Stimulated activated naive CD8-positive, alpha-beta T cell treated with anti-CD3 and anti-CD28 coated beads, Interleukin-15, Interleukin-2, amounts not matched to agents 100 ng/mL and 50 ng/mL, for 24 hours (primary cell): Measurements from ENCODE around the gene WDR93.

Experiments used
- H3K27ac Mint-ChIP-seq: one replicate; pipeline ENCODE4 v1.8.0; 2021; ENCODE audit warnings: mild to moderate bottlenecking, mixed read lengths
- H3K27me3 Mint-ChIP-seq: one replicate; pipeline ENCODE4 v1.8.0; 2021; ENCODE audit warnings: mixed read lengths
- H3K36me3 Mint-ChIP-seq: one replicate; pipeline ENCODE4 v1.8.0; 2021; ENCODE audit warnings: low read depth, mixed read lengths
- H3K4me1 Mint-ChIP-seq: one replicate; pipeline ENCODE4 v1.8.0; 2021; ENCODE audit warnings: low read depth, mixed read lengths
- H3K4me3 Mint-ChIP-seq: one replicate; pipeline ENCODE4 v1.8.0; 2021; ENCODE audit warnings: mild to moderate bottlenecking, mixed read lengths
- H3K9me3 Mint-ChIP-seq: one replicate; pipeline ENCODE4 v1.8.0; 2021; ENCODE audit warnings: mixed read lengths

WDR93 gene

DNA sequence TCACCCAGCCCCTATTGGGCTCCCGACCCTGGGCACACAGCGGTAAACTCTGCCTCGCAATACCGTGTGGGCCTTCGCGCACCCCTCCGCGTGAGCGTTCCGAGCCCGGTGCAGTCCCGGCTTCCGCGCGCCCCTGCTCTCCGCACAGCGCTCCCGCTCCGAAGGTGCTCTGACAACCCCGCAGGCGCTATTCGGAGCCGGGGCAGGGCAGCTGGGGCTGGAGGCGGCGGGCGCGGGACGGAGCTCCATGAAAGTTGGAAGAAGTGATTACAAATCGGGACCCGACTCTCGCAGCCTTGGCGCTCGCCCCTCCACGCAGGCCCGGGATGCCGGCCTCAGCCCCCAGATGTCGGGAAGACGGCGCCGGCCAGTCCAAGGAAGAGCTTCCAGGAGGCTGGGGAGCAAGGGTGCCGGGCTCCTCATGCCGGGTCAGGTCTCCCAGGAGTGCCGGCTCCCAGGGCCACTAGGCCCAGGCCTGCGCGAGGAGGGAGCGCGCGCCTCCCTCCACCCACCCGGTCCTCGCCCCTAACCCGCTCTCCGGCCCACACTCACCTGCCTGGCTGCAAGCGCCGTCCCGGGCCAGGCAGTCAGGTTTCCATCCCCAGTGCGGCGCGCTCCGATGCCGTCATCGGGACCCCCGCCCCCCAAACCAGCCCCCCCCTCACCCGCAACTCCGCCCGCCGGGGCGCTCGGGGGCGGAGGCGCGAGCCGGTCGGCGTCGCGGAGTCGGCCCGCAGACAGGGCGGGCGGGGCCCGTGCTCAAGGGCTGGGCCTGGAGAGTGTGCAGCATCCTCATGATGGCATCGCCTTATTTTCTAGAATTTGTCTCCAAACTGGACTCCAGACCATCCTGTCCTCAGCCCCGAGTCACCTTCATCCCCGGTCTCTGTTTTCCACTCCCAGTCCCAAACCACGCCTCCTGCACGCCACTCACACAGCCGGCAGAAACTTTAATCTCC, 35.5 kb upstream of the WDR93 start, which contains the start of gene KIF7:
KIF7 (minus strand) TSS at position 621 of the 959 bp plus-strand sequence. CDS start 2,537 bp downstream, outside the sequence.
- Mint-ChIP-seq H3K4me1 (peaks cover 24% of the 10 kb centered on the region), H3K4me3 (peak within 1 kb of the TSS; percentile 86), H3K36me3 (peaks cover 4% of the 10 kb centered on the region), H3K27ac (peak within 1 kb of the TSS; percentile 82), H3K27me3 (peaks cover 57% of the 10 kb centered on the region), H3K9me3 (no peaks in the 10 kb centered on the region)

DNA sequence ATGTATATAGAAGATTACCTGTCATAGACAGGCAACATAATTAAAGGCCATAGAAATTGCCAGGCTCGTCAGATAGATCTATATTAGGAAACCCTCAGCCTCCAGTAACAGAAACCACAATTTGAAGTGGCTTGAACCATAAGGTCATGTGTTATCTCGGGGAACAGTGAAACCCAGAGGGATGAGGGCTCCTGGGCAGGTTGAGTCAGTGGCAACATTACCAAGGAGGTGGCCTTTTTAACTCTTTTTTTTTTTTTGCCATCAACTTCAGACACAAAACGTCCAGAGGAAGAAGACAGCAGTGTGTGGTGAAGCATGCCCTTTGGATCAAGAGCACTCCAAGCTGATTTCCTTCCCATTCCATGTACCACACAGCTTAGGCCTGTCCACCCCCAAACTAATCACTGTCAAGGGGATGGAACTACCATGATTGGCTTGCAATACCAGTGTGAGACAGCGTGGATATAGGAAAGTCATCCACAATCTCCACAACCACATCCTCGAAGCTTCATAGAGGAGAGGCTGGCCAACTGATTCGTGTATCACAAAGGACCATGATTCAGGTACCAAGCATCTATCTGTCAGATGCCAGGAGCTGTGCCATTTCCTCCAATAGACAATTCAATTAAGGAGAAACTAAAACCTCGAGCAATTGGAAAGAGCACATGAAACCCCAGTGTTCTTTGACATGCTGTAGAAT, 34.3 kb upstream of the WDR93 start:
- peaks cover 67% of the 10 kb centered on the region for H3K27me3 Mint-ChIP-seq
- H3K4me1 Mint-ChIP-seq, result peaks cover 24% of the 10 kb centered on the region
- peak overlapping the region; percentile 86 for H3K4me3 Mint-ChIP-seq
- peak overlapping the region; percentile 82 for H3K27ac Mint-ChIP-seq
- peaks cover 4% of the 10 kb centered on the region for H3K36me3 Mint-ChIP-seq
- H3K9me3 Mint-ChIP-seq, result no peaks in the 10 kb centered on the region

DNA sequence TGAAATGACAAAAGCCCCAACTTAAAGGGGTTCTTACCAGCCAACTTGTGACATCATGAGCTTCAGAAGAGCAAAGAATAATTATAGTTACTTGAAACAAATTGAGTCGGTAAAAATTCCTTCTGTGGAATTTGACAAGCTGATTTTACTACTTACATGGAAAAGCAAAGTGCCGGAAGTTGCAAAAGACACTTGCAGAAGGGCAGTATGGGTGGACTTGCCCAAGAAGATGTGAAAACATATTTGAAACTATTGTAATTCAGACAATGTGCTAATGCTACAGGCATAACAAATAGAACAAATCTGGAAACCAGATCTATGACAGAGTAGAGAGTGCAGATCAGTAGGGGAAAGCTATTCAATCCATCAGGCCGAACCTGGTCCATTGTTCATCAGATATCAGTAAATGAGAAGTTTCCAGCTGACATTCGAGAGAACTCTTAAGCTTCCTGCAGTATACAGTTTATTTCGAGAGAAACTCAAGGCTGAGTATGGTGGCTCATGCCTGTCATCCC, 32.9 kb upstream of the WDR93 start:
- H3K27ac Mint-ChIP-seq, result no peak overlapping the region
- H3K9me3 Mint-ChIP-seq, result no peaks in the 10 kb centered on the region
- H3K4me1 Mint-ChIP-seq, result peaks cover 24% of the 10 kb centered on the region
- peaks cover 4% of the 10 kb centered on the region for H3K36me3 Mint-ChIP-seq
- H3K27me3 Mint-ChIP-seq, result peaks cover 70% of the 10 kb centered on the region
- H3K4me3 Mint-ChIP-seq, result no peak overlapping the region

DNA sequence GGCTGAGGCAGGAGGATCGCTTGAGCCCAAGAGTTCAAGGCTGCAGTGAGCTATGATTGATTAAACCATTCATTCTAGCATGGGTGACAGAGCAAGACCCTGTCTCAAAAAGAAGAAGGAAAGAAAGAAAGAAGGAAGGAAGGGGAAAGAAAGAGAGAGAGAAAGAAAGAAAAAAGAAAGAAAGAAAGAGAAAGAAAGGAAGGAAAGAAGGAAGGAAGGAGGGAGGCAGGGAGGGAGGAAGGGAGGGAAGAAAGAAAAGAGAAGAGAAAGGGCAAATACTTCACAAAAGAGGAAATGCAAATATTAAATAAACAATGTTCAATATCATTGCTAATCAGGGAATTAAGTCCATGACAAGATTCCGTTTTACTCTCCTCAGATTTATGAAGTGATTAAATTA, 31.3 kb upstream of the WDR93 start:
- peaks cover 23% of the 10 kb centered on the region for H3K4me1 Mint-ChIP-seq
- H3K36me3 Mint-ChIP-seq, result peaks cover 4% of the 10 kb centered on the region
- H3K27me3 Mint-ChIP-seq, result peaks cover 63% of the 10 kb centered on the region
- H3K4me3 Mint-ChIP-seq, result no peak overlapping the region
- no peak overlapping the region for H3K27ac Mint-ChIP-seq
- H3K9me3 Mint-ChIP-seq, result no peaks in the 10 kb centered on the region

DNA sequence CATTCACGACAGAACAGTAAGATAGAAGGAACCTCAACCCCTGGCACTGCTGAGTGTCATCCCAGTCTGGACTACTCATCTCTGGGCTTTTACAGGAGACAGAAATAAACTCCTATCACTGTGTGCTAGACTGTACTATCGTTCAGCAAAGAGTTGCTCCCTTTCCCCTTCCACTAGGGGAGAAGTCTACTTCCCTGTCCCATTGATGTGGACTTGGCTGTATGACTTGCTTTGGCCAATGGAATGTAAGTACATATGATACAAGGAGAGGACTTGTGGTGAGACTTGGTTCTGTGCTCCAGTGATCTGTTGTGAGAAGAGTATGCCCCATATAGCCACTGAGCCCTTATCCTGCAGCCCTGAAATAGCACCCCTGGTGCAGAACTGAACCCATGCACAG, 30.1 kb upstream of the WDR93 start:
- Mint-ChIP-seq H3K27ac (no peak overlapping the region), H3K4me1 (peaks cover 20% of the 10 kb centered on the region), H3K9me3 (no peaks in the 10 kb centered on the region), H3K4me3 (no peak overlapping the region), H3K36me3 (no peaks in the 10 kb centered on the region), H3K27me3 (peaks cover 65% of the 10 kb centered on the region)

DNA sequence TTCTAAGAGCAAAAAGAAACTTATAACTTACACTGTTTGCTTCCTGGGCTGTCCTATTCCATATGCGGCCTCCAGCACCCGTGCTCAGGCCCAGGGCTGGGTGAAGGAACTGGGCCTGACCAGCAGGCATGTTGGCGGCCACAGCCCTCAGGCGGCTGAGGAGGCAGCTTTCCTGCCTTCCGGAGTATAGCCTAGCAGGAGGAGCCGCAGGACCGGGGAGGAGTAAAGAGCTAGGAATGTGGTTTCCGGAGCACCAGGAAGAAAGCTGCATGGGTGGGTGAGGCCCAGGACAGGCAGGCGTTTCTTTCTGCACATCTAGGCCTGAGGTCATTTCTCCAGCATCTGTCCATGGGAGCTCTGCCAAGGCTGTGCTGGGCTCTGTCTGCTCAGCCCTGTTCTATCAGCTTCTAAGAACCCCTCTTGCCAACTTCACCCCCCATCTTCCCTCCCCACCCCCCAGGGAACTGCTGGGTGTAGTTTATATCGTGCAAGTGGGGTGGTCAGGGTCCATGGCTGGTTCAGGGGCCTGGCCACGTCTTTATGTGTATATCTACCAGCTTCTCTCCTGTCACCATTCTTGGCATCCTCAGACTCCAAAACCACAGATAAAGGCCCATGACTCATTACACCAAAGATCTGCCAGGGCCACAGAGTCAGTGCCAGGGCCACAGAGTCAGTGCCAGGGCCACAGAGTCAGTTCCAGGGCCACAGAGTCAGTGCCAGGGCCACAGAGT, 27.6 kb upstream of the WDR93 start:
- Mint-ChIP-seq H3K4me3 (no peak overlapping the region), H3K27ac (no peak overlapping the region), H3K27me3 (peaks cover 51% of the 10 kb centered on the region), H3K9me3 (no peaks in the 10 kb centered on the region), H3K4me1 (peaks cover 4% of the 10 kb centered on the region), H3K36me3 (no peaks in the 10 kb centered on the region)

DNA sequence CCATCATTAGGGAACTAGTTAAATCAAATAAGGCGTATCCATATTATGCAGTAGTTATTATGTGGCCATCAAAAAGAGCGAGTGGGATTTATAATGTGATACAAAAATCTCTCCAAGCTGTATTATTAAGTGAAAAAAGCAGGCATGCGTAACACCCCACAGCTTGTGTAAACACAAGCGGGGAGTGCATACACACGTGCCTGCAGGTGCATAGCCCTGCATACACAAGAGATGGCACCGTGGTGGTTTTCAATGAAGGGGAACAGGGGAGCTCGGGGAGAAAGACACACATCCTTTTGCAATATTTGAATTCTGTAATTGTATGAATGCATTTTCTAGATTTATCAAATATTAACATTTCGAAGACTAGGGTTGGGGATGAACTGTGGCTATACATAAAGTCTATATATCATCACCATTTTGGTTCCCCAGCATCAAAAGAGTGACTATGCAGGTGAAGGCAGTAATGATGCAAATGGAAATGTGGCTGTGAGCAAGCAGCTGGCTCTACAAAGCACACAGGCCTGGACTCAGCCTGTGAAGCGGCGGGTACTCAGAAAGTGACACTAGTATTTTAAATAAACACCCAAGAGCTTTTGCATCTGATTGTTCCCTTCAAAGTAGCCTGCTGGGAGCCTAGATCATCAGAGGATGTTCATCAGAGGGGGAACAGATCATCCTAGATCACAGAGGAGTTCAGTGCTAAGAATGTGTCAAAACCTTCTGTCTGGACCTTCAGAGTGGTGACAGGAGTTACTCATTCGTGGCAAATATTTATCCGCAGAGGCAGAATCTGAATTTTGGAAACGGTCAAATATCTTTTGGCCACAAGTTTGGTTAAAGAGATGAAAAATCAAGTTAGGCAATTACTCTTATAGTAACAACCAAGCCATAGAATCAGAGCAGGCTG, 25.9 kb upstream of the WDR93 start:
- Mint-ChIP-seq H3K9me3 (no peaks in the 10 kb centered on the region), H3K27me3 (peaks cover 44% of the 10 kb centered on the region), H3K4me1 (peaks cover 4% of the 10 kb centered on the region), H3K36me3 (no peaks in the 10 kb centered on the region), H3K27ac (no peak overlapping the region), H3K4me3 (peak overlapping the region; percentile 53)

DNA sequence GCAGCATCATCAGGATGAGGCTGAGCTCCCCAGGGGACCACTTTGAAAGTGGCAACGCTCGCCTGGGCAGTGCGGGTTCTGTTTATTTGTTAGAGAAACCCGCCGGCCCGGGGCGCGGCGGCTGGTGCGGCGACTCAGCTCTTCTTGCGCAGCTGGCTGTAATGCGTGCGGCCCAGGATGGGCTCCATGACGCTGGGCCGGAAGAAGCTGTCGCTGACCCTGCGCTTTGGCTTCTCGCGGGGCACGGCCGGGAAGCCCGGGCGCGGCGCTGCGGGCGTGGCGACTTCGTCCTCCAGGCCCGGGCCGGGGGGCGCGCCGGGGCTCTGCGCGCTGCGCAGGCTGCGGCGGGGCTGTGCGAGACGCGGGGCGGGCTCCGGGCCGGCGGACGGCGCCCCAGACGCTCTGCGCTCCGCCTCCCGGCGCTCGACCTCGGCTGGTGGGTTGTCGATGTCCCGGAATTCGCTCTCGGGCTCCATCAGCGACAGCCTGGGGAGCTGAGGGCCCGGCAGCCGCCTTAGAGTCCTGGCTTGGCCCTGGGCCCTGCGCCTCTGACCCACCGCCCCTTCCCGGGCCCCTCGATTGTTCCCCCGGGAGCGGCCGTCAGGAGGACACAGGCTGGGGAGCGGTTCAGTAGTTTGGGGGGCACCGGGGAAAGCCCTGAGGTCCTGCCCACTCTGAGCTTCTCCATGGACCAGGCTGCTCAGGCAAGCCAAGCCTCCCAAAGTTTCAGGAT, 25.0 kb upstream of the WDR93 start:
- H3K4me3 Mint-ChIP-seq, result no peak overlapping the region

DNA sequence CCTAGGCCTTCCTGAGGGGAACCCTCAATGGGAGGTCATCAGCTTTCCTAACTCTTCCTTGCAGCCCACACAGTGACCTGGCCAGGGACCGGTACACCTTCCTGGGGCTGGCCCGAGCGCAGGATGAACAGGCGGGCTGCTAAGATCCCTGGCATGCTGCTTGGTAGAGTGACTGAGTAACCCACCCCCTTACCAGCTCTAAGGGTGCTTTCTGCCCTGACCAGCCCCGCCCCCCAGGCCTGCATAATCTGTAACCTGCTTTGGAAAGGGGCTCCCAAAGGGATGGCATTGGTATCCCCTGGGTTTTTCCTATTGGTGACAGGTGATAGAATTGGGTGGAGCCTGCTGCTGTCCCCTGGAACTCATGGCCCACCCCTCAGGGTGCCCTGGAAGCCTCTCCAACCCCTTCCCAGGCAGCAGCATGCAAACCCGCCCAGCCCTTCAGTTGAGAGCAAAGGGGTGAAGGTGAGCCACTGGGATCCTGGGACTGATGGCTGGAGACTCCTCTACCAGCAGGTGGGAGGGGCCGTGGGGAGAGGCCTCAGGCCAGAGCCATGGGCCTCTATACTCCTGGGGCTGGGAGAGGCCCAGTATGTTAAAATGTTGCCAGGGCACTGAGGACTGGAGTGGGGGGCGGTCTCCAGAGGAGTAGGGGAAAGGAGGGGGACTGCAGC, 24.3 kb upstream of the WDR93 start:
- no peak overlapping the region for H3K27ac Mint-ChIP-seq
- H3K36me3 Mint-ChIP-seq, result no peaks in the 10 kb centered on the region
- peaks cover 4% of the 10 kb centered on the region for H3K4me1 Mint-ChIP-seq
- peaks cover 32% of the 10 kb centered on the region for H3K27me3 Mint-ChIP-seq
- no peak overlapping the region for H3K4me3 Mint-ChIP-seq
- no peaks in the 10 kb centered on the region for H3K9me3 Mint-ChIP-seq

More for the DNA sequence above, 25.0 kb upstream of the WDR93 start:
- Mint-ChIP-seq H3K36me3 (no peaks in the 10 kb centered on the region), H3K4me1 (peaks cover 4% of the 10 kb centered on the region), H3K27ac (no peak overlapping the region), H3K9me3 (no peaks in the 10 kb centered on the region), H3K27me3 (peaks cover 37% of the 10 kb centered on the region)

DNA sequence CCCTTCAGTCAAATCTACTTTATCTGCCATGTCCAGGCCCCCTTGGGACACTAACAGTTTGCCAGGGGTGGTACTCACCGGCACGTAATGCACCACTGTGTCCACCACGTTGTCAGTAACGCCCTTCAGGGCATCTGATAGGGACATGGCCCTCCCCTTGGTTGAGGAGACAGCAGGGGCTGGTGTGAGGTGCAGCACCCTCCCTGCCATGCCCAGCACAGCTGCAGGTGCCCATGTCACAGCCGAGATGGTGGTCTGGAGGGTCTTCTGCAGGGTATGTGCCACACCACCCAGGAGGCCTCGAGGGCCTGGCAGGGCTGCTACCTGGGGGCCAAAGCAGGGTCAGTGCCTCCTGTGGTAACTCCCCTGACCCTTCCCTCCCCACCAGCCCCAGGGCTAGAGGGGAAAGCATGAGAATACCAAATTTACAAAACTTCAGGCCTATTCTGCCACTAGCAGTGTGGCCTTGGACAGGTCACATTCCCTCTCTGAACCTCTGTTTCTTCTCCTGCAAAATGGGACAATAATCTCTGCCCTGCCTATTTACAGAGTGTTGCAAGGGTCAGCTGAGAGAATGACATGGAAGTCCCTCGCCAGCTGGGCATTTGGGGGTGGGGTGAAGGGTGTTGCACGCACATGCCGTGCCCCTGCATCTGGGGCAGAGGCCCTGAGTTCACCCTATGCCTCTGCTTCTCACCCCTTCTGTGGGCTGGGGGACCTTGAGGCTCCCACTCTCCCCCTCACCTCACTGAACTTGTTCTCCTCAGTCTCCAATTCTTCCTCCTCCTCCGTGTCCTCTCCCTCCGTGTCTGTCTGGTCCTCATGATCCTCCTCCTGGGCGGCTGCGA, 23.5 kb upstream of the WDR93 start:
- Mint-ChIP-seq H3K36me3 (no peaks in the 10 kb centered on the region), H3K4me1 (peaks cover 4% of the 10 kb centered on the region), H3K27me3 (peaks cover 30% of the 10 kb centered on the region), H3K4me3 (no peak overlapping the region), H3K27ac (no peak overlapping the region), H3K9me3 (no peaks in the 10 kb centered on the region)

DNA sequence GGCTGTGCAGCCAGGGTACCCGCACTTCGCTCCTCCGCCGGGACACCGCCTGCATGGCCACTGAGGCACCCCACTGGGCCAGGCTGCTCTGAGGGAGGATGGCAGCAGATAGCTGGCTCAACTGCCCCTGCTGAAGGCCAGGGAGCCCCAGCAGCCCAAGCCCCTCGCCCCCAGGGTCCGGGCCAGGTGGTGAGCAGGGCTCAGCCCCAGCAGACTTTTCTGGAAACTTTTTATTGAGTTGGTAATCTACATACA, 23.0 kb upstream of the WDR93 start:
- H3K4me3 Mint-ChIP-seq, result no peak overlapping the region
- no peaks in the 10 kb centered on the region for H3K9me3 Mint-ChIP-seq
- peaks cover 4% of the 10 kb centered on the region for H3K4me1 Mint-ChIP-seq
- no peak overlapping the region for H3K27ac Mint-ChIP-seq
- peaks cover 25% of the 10 kb centered on the region for H3K27me3 Mint-ChIP-seq
- H3K36me3 Mint-ChIP-seq, result no peaks in the 10 kb centered on the region

DNA sequence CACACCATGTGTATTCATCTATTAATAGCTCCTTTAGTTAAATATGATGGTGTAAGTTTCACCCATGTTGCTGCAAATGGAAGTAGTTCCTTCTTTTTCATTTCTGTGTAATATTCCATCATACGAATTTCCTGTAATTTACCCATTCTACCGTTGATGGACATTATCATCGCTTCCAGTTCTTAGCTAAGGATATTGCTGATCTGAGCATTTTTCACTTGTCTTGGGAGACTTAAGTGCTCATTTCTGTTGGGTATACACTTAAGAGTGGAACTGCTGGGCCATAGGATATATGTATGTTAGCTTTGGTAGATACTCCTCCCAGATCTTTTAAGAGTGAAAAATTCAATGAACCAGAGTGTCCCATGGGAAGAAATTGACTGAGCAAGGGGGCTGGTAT, 22.4 kb upstream of the WDR93 start:
- Mint-ChIP-seq H3K36me3 (no peaks in the 10 kb centered on the region), H3K9me3 (no peaks in the 10 kb centered on the region), H3K4me1 (peaks cover 4% of the 10 kb centered on the region), H3K27ac (no peak overlapping the region), H3K27me3 (peaks cover 22% of the 10 kb centered on the region), H3K4me3 (no peak overlapping the region)
